NB4 (cell line): ENCODE measurements around the gene EFCC1.

ENCODE experiments used
- CTCF ChIP-seq: IDR thresholded peaks from one replicate; pipeline ENCODE4 v1.5.1; 2012; ENCODE audit warnings: low read depth, low read length
- MAX ChIP-seq: IDR thresholded peaks from 2 replicates; pipeline ENCODE4 v1.6.1; 2011; ENCODE audit warnings: low read depth, low read length
- MYC ChIP-seq: IDR thresholded peaks from 2 replicates; pipeline ENCODE4 v1.6.1; 2011; ENCODE audit warnings: low read depth, low read length
- POLR2A ChIP-seq: IDR thresholded peaks from 2 replicates; pipeline ENCODE4 v1.6.1; 2011; ENCODE audit warnings: mild to moderate bottlenecking; ENCODE audit not compliant: insufficient read length; ENCODE audit errors: extremely low read depth

- TF ChIP-seq CTCF, result no peak
- TF ChIP-seq POLR2A, result no peak
- TF ChIP-seq MAX, result no peak
- no peak for TF ChIP-seq MYC
Measured at GRCh38 chr3:128965280-128965679, 35.8 kb upstream of the EFCC1 start.
